Astrocyte of the hippocampus (primary cell): ENCODE data around the gene VAC14.
A peak's percentile ranks its signal among the peaks of the same experiment; 100 is the strongest.
"Not testable (repeated sequence)": the region's sequence is repeated elsewhere in the genome, so short reads cannot be mapped to it uniquely, and the experiment has no call there.

Experiments
- DNase-seq: peaks from one replicate; pipeline ENCODE4 v3.0.0; 2011; ENCODE audit warnings: low read depth, low spot score

The VAC14 gene

GRCh38 chr16:70647441-70648359, 153.3 kb downstream of the VAC14 start:
- DNase-seq: no peak

- peak; percentile 41 for DNase-seq
These were observed 154.4 kb downstream of the VAC14 start, which contains the start of gene IL34 for GRCh38 chr16:70646260-70647241. Gene IL34 (plus strand): TSS chr16:70646559. CDS start chr16:70646948, 389 bp downstream.

- DNase-seq: no peak
These were observed 156.0 kb downstream of the VAC14 start for GRCh38 chr16:70644763-70645597.

- DNase-seq: not testable (repeated sequence)
These were observed 157.7 kb downstream of the VAC14 start for GRCh38 chr16:70643264-70643663.

- no peak for DNase-seq
These were observed 158.3 kb downstream of the VAC14 start for GRCh38 chr16:70642633-70643032.

- DNase-seq: peak; percentile 64
These were observed 161.9 kb downstream of the VAC14 start for GRCh38 chr16:70638814-70639792.
